Spleen (tissue), 11 donors: ENCODE data around the gene RAB2B. TPM values are rescaled to one million over a fixed set of nuclear protein-coding genes. Genes with fewer than 3 reads are reported as not detected.

Experiments used
- DNase-seq: peaks from one replicate; pipeline ENCODE4 v3.0.0-alpha.2; 2020
- H3K27ac ChIP-seq, 8 donors: fragments of 200-600 bp; sonication (generic) in 7 of 8; 1 replicate in 4 of 8; 2 replicates in 4 of 8; pipeline versions ENCODE4 v1.5.0 to v1.8.0; 2016 to 2021; ENCODE audit warnings: inconsistent platforms in 4 of 8, mild to moderate bottlenecking in 4 of 8, moderate library complexity in 1 of 8
- H3K27me3 ChIP-seq, 7 donors: fragments of 200-600 bp; sonication (generic) in 6 of 7; replicated peaks in 1 of 7; 1 replicate in 4 of 7; 2 replicates in 3 of 7; pipeline versions ENCODE4 v1.5.0 to v1.8.0; 2016 to 2021; ENCODE audit warnings: inconsistent platforms in 3 of 7, mild to moderate bottlenecking in 1 of 7
- H3K36me3 ChIP-seq, 6 donors: fragments of 200-600 bp; sonication (generic) in 5 of 6; 1 replicate in 4 of 6; 2 replicates in 2 of 6; pipeline versions ENCODE4 v1.5.0 to v1.8.0; 2016 to 2021; ENCODE audit warnings: inconsistent platforms in 2 of 6
- H3K4me1 ChIP-seq, 6 donors: fragments of 200-600 bp; sonication (generic) in 5 of 6; 1 replicate in 3 of 6; 2 replicates in 3 of 6; pipeline versions ENCODE4 v1.5.0 to v1.8.0; 2016 to 2021; ENCODE audit warnings: inconsistent platforms in 3 of 6
- H3K4me3 ChIP-seq, 8 donors: fragments of 200-600 bp; sonication (generic) in 7 of 8; 1 replicate in 4 of 8; 2 replicates in 4 of 8; pipeline versions ENCODE4 v1.5.0 to v1.8.0; 2016 to 2021; ENCODE audit warnings: inconsistent platforms in 4 of 8, mild to moderate bottlenecking in 4 of 8, moderate library complexity in 2 of 8
- H3K9me3 ChIP-seq, 8 donors: fragments of 200-600 bp; sonication (generic) in 7 of 8; 1 replicate in 4 of 8; 2 replicates in 4 of 8; pipeline versions ENCODE4 v1.5.0 to v1.8.0; 2016 to 2021; ENCODE audit warnings: inconsistent platforms in 4 of 8
- POLR2A ChIP-seq, 3 donors: fragments of 450-650 bp; IDR thresholded peaks; one replicate each; pipeline ENCODE4 v1.5.1; 2017; ENCODE audit warnings: antibody characterized with exemption in 3 of 3, mild to moderate bottlenecking in 1 of 3
- POLR2AphosphoS5 ChIP-seq, 3 donors: sonication (generic); formaldehyde crosslinking; IDR thresholded peaks; one replicate each; pipeline ENCODE4 v1.5.1; 2017; ENCODE audit warnings: antibody characterized with exemption in 3 of 3
- WGBS, 5 donors: extraction: QIAGEN DNeasy Blood & Tissue Kit in 3 of 5; methylation state at CpG; one replicate each; pipeline versions ENCODE4 v1.1.5 to v1.1.7; 2013 to 2018; 5-methylcytosine and 5-hydroxymethylcytosine counted together
- intact Hi-C: fragments of 100-400 bp; cut with DNase I; formaldehyde crosslinking; loops from one replicate; pipeline ENCODE4 v1.15.0; 2023; ENCODE audit warnings: low total_unique reads
- polyA plus RNA-seq, 3 donors: library from polyadenylated mRNA; stranded (reverse); fragments of 200-250 nt; gene quantifications; one replicate each; pipeline ENCODE4 v1.2.1, GENCODE V29; 2013
- small RNA-seq, 4 donors: library from RNA; depleted of rRNA; stranded (forward); fragments of <200 nt; gene quantifications; one replicate each; pipeline ENCODE3, GENCODE V24; 2016
- total RNA-seq, 7 donors: library from RNA; depleted of rRNA in 3 of 7; stranded (reverse); fragments of >200 nt in 3 of 7; fragmentation: NEBNext Ultra II Directional in 4 of 7; extraction: Animal tissue kit (Norgen Biotek cat#: 25700) in 4 of 7; gene quantifications; one replicate each; pipeline versions ENCODE4 v1.1.0 to v1.2.1, GENCODE V29; 2016 to 2021
- TF ChIP-seq, protein P1 (sequence below), 11 experiments: fragments of 200-600 bp in 7 of 11; fragments of 450-650 bp in 4 of 11; sonication (generic) in 4 of 11; IDR thresholded peaks in 8 of 11; conservative IDR thresholded peaks in 3 of 11; 1 replicate in 7 of 11; 2 replicates in 4 of 11; pipeline versions ENCODE4 v1.4.0 to v1.8.0; 2016 to 2021; ENCODE audit warnings: antibody characterized with exemption in 11 of 11, inconsistent platforms in 4 of 11, mild to moderate bottlenecking in 1 of 11
- donor health status: healthy with polysubstance abuse.
- donor health status: DM: no; HTN: no; CAD: no; lungs with moderate emphysema.
- donor health status: DM: no; HTN: no; CAD: no.
- donor health status: Bipolar disorder and iron deficiency.
- donor health status: healthy.
- donor health status: DM: no; HTN: no; CAD: no.
- donor health status: DM: yes; HTN: yes; CAD: no.

Gene RAB2B
- total and polyA plus RNA-seq, 10 donors: 7.2 to 34.2 (median 26.4) TPM

GRCh38 chr14:21414137-21414631, 62.6 kb downstream of the RAB2B start:
- Histone ChIP-seq H3K27me3 (no peaks in the 10 kb centered on the region), H3K27ac (no peak overlapping the region), H3K9me3 (no peaks in the 10 kb centered on the region), H3K4me1 (no peaks in the 10 kb centered on the region), H3K36me3 (peaks cover 7 to 100% (median 89%) of the 10 kb centered on the region in 6 donors), H3K4me3 (no peak overlapping the region)
- 84 to 95% (median 89%) methylated on average over 1 of the region's 1 CpG for WGBS, 5 donors
- TF ChIP-seq POLR2AphosphoS5 (IDR thresholded peaks at IDR 0.05) (no peak), POLR2A (IDR thresholded peaks at IDR 0.05) (no peak)
- TF ChIP-seq, protein P1, sequence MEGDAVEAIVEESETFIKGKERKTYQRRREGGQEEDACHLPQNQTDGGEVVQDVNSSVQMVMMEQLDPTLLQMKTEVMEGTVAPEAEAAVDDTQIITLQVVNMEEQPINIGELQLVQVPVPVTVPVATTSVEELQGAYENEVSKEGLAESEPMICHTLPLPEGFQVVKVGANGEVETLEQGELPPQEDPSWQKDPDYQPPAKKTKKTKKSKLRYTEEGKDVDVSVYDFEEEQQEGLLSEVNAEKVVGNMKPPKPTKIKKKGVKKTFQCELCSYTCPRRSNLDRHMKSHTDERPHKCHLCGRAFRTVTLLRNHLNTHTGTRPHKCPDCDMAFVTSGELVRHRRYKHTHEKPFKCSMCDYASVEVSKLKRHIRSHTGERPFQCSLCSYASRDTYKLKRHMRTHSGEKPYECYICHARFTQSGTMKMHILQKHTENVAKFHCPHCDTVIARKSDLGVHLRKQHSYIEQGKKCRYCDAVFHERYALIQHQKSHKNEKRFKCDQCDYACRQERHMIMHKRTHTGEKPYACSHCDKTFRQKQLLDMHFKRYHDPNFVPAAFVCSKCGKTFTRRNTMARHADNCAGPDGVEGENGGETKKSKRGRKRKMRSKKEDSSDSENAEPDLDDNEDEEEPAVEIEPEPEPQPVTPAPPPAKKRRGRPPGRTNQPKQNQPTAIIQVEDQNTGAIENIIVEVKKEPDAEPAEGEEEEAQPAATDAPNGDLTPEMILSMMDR (IDR thresholded peaks at IDR 0.05 in 8 of 11, conservative IDR thresholded peaks at IDR 0.05 in 3 of 11): no peak
- DNase-seq: no peak
- intact Hi-C loops: no loop called here

Small RNA genes lying within 50 kb of the gene (small RNA-seq; reads per million reads assigned to genes)
- 0 reads per million in 4 donors for gene RN7SL650P

Other genes starting within 250 kb of the RAB2B start
- 100 to 1,000 TPM; 374 to 648 (median 506) TPM for gene HNRNPC, start 207.5 kb downstream of the RAB2B start, total RNA-seq
- 100 to 1,000 TPM; 497 to 824 (median 677) TPM for gene HNRNPC, start 207.5 kb downstream of the RAB2B start, polyA plus RNA-seq
- gene RPGRIP1, start 196.9 kb downstream of the RAB2B start, total RNA-seq: 1 to 10 TPM in 3 of 7 donors, under 1 TPM in 4; 0.33 to 4.0 (median 0.87) TPM
- gene RPGRIP1, start 196.9 kb downstream of the RAB2B start, polyA plus RNA-seq: 1 to 10 TPM in 1 of 3 donors, under 1 TPM in 2; 0.46 to 1.3 (median 0.61) TPM
- gene SUPT16H, start 92.9 kb downstream of the RAB2B start, total RNA-seq: 10 to 100 TPM; 53.1 to 65.3 (median 58.0) TPM
- 10 to 100 TPM; 41.3 to 56.0 (median 49.5) TPM for gene SUPT16H, start 92.9 kb downstream of the RAB2B start, polyA plus RNA-seq
- 10 to 100 TPM; 83.9 to 99.4 (median 90.8) TPM for gene CHD8, start 20.8 kb downstream of the RAB2B start, total RNA-seq
- gene CHD8, start 20.8 kb downstream of the RAB2B start, polyA plus RNA-seq: 10 to 100 TPM; 23.8 to 38.2 (median 30.5) TPM
- gene TOX4, start 236 bp upstream of the RAB2B start, total RNA-seq: 10 to 100 TPM; 45.7 to 70.8 (median 65.1) TPM
- gene TOX4, start 236 bp upstream of the RAB2B start, polyA plus RNA-seq: 10 to 100 TPM in 2 of 3 donors, 1 to 10 TPM in 1; 9.9 to 17.5 (median 12.1) TPM
- 10 to 100 TPM; 52.0 to 88.7 (median 64.8) TPM for gene METTL3, start 34.4 kb upstream of the RAB2B start, total RNA-seq
- 10 to 100 TPM; 46.2 to 61.1 (median 47.7) TPM for gene METTL3, start 34.4 kb upstream of the RAB2B start, polyA plus RNA-seq
- 1 to 10 TPM; 2.7 to 6.7 (median 4.6) TPM for gene SALL2, start 49.4 kb upstream of the RAB2B start, total RNA-seq
- 1 to 10 TPM in 1 of 3 donors, under 1 TPM in 2; 0.76 to 1.1 (median 0.93) TPM for gene SALL2, start 49.4 kb upstream of the RAB2B start, polyA plus RNA-seq
- gene OR10G3, start 103.1 kb upstream of the RAB2B start, total RNA-seq: not detected
- under 1 TPM in 1 of 3 donors, not detected in 2; 0.06 TPM for gene OR10G3, start 103.1 kb upstream of the RAB2B start, polyA plus RNA-seq
- gene OR10G2, start 158.0 kb upstream of the RAB2B start, total RNA-seq: not detected
- gene OR10G2, start 158.0 kb upstream of the RAB2B start, polyA plus RNA-seq: not detected
- gene OR4E2, start 176.9 kb upstream of the RAB2B start, total RNA-seq: not detected
- gene OR4E2, start 176.9 kb upstream of the RAB2B start, polyA plus RNA-seq: not detected
- gene OR4E1, start 196.9 kb upstream of the RAB2B start, total RNA-seq: not detected
- gene OR4E1, start 196.9 kb upstream of the RAB2B start, polyA plus RNA-seq: not detected